Forelimb muscle (tissue), 1 donor: Measurements from ENCODE around the gene PPP1R3G. TPM values are rescaled to one million over a fixed set of nuclear protein-coding genes. Genes with fewer than 3 reads are reported as not detected.

Source experiments
- DNase-seq: peaks from one replicate; pipeline ENCODE4 v3.0.0-alpha.2; 2013; ENCODE audit warnings: low read depth
- polyA plus RNA-seq: library from polyadenylated mRNA; unstranded; fragments of 120-200 nt; gene quantifications from one replicate; pipeline ENCODE4 v1.2.1, GENCODE V29; 2013; ENCODE audit not compliant: insufficient read length

The PPP1R3G gene
- polyA plus RNA-seq, 1 donor = 1.5 TPM

DNA sequence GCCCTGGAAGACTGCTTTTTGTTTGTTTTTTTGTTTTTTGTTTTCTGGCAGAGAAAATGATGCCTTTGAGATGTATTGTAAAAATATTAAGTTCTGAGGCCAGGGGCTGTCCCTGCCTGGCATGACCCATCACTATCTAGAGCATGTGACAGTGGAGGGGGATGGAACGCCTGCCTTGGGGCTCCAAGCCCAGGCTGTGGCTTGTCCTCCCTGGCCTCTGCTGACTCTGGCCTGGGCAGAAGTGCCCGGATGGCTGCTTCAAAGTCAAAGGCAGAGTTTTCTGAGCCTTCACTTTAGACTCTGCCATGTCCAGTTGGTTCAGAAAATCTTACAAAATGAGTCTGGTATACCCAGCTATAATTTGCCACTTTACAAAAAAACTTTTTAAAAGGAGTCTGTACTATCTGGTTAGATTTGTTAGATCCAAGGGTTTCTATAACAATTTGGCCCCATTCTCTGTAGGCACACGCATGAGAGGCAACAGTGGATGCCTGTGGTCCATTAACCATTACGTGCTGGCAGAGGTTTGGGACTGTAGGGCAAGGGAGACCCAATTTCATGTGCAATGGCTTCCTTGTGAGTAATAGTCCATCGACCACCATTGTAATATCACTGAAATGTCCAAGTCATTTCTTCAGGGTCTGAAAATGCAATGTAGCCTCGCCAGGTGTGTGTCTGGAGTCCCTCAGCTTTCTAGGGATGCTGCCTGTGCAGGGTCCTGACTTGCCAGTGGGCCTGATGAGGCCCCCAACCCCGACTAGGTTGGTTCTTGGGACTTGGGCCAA lies 8.3 kb downstream of the PPP1R3G start:
- no peak for DNase-seq

DNA sequence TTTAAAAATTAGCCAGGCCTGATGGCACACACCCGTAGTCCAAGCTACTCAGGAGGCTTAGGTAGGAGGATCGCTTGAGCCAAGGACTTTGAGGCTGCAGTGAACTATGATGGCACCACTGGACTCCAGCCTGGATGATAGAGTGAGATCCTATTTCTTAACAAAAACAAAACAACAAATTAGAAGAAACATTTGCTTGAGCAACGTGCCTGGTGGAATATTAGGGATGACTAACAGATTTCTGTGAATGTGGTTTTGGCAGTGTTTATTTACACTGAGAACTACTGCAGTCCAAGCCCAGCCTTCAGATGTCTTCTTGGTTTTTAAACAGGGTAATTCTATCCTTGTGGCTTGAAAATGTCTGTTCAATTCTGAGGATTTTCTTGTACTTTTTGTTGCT lies 9.2 kb downstream of the PPP1R3G start:
- DNase-seq = no peak

DNA sequence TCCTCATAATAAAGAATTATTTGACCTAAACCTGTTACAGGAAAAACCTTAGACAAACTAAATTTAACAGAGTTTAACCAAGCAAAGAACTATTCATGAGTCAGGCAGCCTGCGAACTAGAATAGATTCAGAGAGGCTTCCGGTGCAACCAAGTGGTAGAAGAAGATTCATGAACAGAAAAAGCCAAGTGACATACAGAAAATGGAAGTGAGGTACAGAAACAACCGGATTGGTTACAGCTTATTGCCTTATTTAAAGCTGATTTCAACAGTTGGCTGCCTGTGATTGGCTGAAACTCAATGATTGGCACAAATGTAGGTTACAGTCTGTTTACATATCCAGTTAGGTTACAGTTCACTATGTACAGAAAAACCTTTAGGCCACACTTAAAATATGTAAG lies 10.1 kb downstream of the PPP1R3G start:
- DNase-seq = no peak

DNA sequence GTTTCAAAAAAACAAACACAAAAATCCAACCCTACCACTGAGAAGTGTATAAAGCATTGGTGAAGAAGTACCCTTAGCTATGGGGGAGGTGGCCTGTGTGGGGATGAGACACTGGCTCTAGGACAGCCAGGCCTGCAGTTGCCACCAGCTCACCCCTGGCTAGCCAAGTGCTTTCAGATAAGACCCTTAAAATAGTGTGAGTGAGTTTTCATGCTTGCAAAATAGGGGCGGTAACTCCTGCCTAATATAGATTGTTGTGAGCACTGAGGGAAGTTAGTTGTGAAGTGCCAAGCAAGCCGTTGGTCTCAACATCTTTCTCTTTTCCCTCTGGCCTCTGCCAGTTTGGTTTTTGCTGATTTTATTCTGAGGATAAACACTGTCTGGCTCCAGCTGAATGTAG lies 11.3 kb downstream of the PPP1R3G start:
- DNase-seq = no peak

DNA sequence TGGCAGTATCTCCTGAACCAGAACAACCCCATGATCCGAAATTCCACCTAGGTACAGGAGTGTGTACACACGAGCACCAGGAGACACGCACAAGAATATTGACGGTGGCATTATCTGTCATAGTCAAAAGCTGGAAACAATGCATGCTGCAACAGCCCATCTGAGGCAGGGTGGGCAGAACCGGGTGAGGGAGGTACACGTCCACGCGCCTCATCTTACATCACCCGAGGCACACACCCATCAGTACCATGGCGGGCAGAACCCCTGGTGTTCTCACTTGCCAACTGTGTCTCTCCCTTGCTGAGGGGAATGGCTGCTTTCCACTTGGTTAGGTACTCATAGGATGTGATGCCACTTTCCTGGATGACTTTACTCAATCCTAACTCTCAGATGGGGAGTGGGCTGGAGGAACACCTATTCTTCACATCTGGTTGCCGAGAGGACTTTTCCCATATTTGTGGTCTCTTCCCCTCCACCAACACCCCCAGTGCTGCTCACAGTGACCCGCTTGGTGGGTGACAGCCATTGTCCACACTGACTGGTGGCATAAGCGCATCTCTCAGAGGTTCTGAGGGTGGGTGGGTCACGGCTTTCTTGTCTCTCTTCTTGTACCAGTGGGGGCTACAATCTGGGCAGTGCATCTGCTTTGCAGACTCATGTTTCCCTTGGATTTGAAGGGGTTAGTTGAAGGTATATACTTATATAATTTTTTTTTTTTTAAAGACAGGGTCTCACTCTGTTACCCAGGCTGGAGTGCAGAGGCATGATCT lies 13.5 kb downstream of the PPP1R3G start:
- no peak for DNase-seq

- no peak for DNase-seq
Measured at GRCh38 chr6:5099537-5099936, 14.4 kb downstream of the PPP1R3G start.

- no peak for DNase-seq
Measured at GRCh38 chr6:5100806-5101205, 15.7 kb downstream of the PPP1R3G start.

- no peak for DNase-seq
Measured at GRCh38 chr6:5102267-5102970, 17.3 kb downstream of the PPP1R3G start.

DNA sequence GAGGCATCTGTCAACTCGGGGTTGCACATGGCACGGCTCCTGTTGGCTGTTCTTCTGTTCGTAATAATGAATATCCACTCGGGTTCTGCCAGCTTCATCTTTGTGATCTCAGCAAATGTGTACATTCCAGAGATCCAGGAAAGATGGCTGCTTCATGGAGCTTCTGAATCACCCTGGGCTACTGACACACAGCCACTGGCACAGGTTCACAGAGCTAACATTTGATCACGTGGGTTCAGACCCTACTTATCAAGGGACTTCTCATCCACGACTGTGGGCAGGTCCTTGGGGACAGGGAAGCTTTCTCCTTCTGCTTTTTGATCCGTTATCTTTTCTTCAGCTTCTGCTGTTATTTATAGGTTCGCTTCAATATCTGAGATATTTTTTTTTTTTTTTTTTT lies 18.1 kb downstream of the PPP1R3G start:
- no peak for DNase-seq

DNA sequence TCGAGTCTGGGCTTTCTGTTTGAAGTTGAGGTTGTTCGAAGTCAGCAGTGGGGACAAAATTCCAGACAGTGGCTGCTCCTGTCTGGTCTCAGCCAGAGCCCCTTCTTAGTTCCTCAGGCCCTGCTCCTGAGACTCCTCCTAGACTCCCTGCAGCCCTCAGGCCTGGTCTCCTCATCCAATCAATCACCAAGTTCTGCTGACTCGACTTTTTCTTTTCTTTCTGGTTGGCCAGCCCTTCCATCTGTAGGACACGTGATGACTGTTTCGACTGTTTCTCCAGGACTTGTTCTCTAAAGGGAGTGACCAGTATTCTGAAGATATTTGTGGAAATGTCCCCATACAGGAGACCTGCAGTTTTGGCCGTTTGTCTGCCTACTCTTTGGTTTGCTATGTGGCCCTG lies 19.5 kb downstream of the PPP1R3G start:
- no peak for DNase-seq

GRCh38 chr6:5105146-5105545 lies 20.0 kb downstream of the PPP1R3G start:
- DNase-seq = no peak

DNA sequence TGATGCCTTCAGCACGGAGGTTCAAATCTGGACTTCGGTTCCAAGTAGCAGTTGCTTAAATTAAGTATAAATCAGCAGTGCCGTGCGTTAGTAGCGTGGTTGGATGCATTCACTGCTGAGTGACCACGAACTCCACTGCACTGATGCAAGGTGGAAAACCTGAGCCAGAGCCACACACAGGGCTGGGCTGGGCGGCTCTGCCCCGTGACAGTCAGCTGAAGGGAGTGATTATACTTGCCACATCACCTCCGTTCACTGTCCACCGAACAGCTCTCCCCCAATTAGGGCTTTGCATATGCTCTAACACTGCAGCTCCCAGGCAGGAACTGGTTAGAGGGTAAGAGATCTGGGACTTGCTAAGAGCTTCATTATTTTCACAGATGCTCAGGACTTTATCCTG lies 22.2 kb downstream of the PPP1R3G start:
- no peak for DNase-seq

DNA sequence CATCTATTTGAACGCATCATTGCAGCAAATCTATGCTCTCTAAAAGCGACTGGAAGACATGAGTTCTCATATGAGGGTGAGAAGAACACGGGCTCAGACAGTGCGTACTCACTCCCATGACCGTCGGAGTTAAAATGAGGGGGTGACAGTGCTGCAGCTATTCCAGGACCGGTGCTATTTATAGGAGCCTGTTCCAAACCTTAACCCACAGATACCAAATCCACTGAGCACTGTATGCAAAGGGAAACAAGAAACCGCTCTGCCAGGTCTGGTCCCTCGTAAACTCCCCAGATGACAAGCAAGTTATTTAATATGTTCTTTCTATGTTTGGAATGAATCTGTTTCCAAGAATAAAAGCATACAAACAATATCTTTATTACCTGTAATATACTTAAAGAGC lies 22.9 kb downstream of the PPP1R3G start:
- DNase-seq = no peak

- no peak for DNase-seq
Measured at GRCh38 chr6:5108536-5109150, 23.5 kb downstream of the PPP1R3G start.

DNA sequence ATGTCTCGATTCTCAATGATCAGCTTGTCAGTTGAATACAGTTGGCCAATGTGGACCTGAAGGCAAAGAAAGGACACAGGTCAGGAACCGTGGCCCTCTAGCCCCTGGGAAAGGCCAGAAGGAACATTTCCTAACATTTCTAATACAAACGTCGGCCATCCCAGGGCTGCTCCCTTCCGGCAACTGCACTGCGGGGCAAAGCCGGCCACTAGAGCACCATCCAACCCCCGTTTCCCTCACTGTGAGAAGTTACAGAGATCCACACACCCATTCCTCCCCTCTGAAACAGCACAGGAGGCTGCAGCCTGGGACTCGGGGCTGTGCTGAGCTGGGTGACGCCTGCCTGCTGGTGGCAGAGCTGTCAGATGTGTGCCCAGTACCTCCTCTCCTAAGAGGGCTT lies 24.3 kb downstream of the PPP1R3G start:
- DNase-seq = no peak

DNA sequence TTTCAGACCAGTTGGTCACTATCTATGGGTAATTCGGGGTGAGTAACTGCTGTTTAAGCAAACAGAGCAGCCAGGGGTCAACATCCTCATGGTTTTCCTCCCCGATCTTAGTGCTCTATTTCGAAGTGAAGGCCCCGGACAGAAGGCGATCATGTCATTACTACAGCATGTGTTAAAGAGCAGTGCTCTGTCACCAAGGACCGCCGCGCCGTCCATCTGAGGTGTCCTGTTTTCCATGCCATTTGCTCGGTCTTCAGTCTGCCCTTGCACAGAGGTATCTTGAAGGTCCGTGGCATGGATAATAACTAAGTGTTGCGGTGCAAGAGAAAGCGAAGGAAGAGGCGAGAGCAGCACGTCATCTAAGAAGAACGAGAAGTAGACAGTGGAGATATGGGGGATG lies 25.1 kb downstream of the PPP1R3G start:
- DNase-seq = no peak

- no peak for DNase-seq
Measured at GRCh38 chr6:5111626-5112025, 26.5 kb downstream of the PPP1R3G start.

GRCh38 chr6:5112066-5112799 lies 27.1 kb downstream of the PPP1R3G start:
- no peak for DNase-seq

GRCh38 chr6:5113096-5113495 lies 28.0 kb downstream of the PPP1R3G start:
- DNase-seq = no peak

GRCh38 chr6:5115168-5115567 lies 30.0 kb downstream of the PPP1R3G start:
- no peak for DNase-seq

DNA sequence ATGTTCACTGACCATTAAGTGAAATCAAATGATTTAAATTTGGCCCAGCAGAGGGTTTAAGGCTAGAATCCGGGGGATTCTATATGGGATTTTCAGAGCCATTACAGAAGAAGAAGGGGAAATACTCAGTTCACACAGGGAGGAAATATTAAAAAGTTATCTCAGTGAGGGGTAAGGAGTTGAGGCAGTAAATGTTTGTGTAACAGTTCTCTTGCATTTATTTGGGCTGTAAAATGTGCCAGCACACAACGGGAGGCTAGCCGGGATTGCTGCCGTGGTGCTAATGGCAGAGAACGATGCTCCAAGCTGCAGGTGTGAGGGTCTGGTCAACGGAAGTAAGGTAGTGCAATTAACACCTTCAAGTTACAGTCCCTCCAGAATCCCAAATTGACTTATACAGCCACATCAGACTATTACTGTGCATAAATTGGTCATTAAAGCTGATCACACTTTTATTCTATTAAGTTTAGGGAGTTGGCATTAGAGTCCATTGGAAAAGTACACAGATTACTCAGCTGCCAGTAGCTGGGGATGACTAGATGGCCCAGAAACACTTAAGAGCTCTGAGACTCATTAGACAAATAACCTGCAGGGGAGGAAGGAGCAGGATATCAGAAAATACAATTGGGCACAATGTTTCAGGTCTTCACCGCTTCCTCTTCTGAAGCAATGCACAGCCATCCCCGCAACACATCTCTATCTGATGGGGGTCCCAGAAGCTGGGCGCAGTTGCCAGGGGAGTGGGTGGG lies 31.3 kb downstream of the PPP1R3G start:
- no peak for DNase-seq
